Renal pelvis (tissue), 12 donors: Measurements from ENCODE around the gene DNAH2. TPM values are rescaled to one million over a fixed set of nuclear protein-coding genes. Genes with fewer than 3 reads are reported as not detected.

Experiments used
- DNase-seq: peaks from one replicate; pipeline ENCODE4 v3.0.0-alpha.2; 2013
- long read RNA-seq, 16 experiments: transcript quantifications; one replicate each; lab custom pipeline, GENCODE V29; 2026
- polyA plus RNA-seq, 3 donors: library from polyadenylated mRNA; unstranded; fragments of 120-200 nt; gene quantifications; one replicate each; pipeline ENCODE4 v1.2.1, GENCODE V29; 2013; ENCODE audit not compliant: insufficient read length in 3 of 3

Gene DNAH2, protein sequence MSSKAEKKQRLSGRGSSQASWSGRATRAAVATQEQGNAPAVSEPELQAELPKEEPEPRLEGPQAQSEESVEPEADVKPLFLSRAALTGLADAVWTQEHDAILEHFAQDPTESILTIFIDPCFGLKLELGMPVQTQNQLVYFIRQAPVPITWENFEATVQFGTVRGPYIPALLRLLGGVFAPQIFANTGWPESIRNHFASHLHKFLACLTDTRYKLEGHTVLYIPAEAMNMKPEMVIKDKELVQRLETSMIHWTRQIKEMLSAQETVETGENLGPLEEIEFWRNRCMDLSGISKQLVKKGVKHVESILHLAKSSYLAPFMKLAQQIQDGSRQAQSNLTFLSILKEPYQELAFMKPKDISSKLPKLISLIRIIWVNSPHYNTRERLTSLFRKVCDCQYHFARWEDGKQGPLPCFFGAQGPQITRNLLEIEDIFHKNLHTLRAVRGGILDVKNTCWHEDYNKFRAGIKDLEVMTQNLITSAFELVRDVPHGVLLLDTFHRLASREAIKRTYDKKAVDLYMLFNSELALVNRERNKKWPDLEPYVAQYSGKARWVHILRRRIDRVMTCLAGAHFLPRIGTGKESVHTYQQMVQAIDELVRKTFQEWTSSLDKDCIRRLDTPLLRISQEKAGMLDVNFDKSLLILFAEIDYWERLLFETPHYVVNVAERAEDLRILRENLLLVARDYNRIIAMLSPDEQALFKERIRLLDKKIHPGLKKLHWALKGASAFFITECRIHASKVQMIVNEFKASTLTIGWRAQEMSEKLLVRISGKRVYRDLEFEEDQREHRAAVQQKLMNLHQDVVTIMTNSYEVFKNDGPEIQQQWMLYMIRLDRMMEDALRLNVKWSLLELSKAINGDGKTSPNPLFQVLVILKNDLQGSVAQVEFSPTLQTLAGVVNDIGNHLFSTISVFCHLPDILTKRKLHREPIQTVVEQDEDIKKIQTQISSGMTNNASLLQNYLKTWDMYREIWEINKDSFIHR (N-terminal part only)
- polyA plus RNA-seq: under 1 TPM; 0.24 to 0.67 (median 0.34) TPM
- long read RNA-seq, donor 1: 0 reads
- long read RNA-seq, donor 2: 0 reads
- long read RNA-seq, donor 3, partial matches to known transcripts: 255 of 375 reads
- long read RNA-seq, donor 3, other reads (novel, unspliced or antisense): 120 of 375 reads
- long read RNA-seq, donor 4: 0 reads
- long read RNA-seq, donor 5: 0 reads
- long read RNA-seq, donor 6: 0 reads
- long read RNA-seq, donor 7: 0 reads
- long read RNA-seq, donor 8: 0 reads
- long read RNA-seq, donor 9: 0 reads
- long read RNA-seq, donor 10: 0 reads
- long read RNA-seq, donor 11: 0 reads
- long read RNA-seq, donor 12: 0 reads
- long read RNA-seq, donor 13: 0 reads
- long read RNA-seq, donor 14: 0 reads
- long read RNA-seq, donor 15: 0 reads
- long read RNA-seq, donor 16: 0 reads

DNA sequence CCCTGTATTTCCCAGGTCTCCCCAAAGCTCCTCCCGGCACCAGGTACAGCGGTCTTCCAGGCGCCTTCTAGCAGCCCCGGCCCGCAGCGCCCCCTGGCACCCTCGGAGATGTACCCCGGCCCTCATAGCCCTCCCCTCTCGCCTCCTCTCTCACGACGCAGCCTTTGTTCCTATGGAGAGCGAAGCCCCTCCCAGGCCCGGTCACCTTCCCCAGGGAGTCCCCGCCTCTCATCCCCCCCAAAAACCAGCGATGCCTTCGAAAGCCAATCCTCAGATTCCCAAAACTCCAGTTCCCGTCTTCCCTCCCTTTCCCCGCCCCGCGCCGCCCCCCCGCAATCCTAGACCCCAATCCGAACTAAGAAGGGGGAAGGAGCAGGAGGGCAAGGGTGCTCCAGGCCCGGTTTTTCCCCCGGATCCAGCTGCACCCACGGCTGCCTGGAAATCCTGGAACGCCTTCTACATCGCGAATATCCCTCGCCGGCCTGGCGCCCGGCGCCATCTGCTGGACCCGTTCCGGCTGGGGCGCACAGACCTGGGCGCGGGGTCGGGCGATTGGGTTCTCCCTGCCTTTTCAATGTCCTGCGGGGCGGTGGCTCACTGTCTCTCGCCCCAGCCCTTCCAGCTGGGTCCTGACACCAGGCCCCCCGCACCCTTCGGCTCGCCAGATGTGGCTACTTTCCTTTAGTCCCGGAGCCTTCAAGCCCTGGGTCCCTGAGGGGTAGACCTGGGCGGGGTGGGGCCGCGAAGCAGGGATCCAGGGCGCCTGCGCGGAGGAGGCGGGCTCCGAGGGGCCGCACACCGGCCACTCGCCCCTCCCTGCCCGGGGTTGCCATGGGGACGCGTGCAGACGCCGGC is at the start of gene DNAH2:
Gene DNAH2, plus strand, starts transcription at position 844 of the 855 bp plus-strand sequence. CDS start 1,991 bp downstream, outside the sequence.
- DNase-seq: peak; percentile 97

DNA sequence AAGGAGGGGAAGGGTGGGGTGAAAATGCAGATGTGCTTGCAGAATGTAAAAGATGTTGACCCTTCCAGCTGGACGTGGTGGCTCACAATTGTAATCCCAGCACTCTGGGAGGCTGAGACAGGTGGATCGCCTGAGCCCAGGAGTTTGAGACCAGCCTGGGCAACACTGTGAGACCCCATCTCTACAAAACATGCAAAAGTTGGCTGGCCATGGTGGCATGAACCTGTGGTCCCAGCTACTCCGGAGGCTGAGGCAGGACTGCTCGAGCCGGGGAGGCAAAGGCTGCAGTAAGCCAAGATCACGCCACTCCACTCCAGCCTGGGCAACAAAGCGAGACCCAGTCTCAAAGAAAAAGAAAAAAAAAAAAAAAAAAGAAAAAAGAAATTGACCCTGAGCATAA is 49.1 kb upstream of the DNAH2 start:
- DNase-seq: no peak

DNA sequence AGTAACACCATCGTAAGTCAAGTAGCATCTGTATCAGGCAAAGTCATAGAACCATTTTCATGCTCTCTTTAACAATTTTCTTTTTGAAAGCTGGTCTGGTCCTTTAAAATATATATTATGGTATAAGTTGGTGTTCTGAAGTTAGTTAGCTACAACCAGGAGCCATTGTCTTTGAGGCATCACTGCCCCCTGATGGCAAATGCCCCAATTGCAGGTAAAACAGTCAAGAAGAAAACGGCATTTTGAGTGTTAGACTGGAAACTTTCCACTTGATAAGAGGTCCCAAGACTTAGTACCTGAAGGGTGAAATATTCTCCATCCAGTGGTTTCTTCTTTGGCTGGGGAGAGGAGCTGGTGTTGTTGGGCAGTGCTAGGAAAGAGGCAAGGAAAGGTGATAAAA is 44.3 kb upstream of the DNAH2 start:
- no peak for DNase-seq

DNA sequence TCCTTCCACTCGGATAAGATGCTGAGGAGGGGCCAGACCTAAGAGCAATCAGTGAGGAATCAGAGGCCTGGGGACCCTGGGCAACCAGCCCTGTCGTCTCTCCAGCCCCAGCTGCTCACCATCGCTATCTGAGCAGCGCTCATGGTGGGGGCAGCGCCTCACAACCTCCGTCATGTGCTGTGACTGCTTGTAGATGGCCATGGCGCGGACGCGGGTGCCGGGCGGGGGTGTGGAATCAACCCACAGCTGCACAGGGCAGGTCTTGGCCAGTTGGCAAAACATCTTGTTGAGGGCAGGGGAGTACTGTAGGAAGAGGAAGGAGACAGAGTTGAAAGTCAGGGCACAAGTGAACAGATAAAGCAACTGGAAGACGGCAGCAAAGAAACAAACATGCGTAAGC is 42.6 kb upstream of the DNAH2 start:
- no peak for DNase-seq

DNA sequence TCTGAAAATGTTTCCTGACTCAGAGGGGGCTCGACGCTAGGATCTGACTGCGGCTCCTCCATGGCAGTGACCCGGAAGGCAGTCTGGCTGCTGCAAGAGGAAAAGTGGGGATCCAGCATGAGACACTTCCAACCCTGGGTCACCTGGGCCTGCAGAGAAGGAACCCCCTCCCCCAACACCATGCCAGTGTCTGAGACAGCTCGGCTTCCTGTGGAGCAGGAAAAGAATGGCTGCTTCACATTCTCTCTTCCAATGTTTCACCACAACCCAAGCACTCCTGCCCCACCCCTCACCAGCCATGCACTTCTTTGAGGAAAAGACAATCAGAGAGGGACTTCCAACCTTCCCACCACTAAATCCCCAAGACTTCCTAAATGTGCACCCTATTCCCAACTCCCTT is 41.0 kb upstream of the DNAH2 start:
- no peak for DNase-seq

DNA sequence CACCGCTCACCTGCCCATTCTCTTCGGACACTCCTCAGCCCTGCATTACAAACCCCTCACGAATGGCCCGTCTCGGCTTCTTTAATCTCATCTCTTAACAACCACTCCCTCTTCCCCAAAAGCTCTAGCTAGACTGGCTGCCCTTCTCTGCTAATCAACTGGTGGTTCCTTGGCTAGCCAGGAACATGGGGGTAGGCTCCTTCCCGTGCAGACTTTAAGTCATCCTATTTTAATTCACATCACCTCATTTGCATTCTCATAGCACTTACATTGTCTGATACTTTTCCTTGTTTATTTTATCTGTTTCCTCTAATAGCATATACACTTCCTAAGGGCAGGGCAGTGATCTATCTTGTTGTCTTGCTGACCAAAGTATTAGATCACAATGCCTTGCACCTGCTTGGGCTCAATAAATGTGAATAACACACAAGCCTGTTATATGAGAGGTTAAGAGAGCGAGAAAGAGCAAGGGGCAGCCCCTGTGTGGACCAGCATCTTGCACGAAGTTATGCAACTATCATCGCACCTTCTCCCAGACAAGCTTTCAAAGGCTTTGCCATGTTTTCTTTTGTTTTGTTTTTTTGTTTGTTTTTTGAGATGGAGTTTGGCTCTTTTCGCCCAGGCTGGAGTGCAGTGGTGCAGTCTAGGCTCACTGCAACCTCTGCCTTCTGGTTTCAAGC is 40.0 kb upstream of the DNAH2 start:
- no peak for DNase-seq

DNA sequence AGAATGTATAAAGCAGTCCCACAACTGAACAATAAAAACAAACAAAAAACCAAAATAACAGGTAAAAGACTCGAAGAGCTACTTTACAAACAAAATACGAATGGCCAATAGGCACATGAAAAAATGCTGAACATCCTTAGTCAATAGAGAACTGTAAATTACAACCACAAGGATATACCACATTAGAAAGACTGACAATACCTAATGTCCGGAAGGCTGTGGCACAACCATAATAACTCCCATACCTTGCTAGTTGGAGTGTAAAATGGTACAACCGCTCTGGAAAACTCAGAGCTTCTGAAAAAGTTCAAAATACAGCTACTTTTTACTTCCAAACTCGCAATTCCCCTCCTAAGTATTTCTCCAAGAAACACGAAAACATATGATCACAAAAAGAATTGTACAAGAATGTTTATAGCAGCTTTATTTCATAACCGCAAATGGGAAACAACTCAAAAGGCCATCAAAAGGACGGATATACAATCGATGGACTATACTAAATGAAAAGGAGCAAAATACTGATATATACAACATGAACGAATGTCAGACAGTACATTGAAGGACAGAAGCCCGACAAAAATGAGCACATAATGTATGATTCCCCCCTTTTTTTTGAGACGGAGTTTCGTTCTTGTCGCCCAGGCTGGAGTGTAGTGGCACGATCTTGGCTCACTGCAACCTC is 32.6 kb upstream of the DNAH2 start:
- DNase-seq: no peak

DNA sequence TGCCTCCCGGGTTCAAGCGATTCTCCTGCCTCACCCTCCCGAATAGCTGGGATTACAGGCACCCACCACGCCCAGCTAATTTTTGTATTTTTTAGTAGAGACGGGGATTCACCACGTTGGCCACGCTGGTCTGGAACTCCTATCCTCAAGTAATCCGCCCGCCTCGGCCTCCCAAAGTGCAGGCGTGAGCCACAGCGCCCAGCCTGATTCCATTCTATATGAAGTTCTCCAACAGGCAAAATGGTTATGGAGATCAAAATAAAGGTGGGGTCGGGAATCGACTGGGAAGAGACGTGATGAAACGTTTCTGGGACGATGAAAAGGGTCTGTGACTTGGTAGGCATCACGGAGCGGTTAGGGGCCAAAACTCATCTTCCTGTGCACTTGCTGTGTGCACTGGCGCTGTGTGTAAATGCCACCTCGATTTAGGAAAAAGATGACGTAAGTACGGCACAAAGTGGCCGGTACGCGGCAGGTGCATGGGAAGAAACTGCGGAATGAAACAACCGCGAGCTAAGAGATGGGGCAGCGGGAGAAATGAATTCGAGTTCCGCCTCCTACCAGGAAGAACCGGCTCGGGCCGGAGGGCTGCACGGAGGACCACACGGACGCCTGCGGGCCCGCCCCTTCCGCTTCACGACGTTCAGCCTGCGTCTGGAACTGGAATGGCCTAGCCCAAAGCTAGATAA is 31.9 kb upstream of the DNAH2 start:
- peak; percentile 94 for DNase-seq

DNA sequence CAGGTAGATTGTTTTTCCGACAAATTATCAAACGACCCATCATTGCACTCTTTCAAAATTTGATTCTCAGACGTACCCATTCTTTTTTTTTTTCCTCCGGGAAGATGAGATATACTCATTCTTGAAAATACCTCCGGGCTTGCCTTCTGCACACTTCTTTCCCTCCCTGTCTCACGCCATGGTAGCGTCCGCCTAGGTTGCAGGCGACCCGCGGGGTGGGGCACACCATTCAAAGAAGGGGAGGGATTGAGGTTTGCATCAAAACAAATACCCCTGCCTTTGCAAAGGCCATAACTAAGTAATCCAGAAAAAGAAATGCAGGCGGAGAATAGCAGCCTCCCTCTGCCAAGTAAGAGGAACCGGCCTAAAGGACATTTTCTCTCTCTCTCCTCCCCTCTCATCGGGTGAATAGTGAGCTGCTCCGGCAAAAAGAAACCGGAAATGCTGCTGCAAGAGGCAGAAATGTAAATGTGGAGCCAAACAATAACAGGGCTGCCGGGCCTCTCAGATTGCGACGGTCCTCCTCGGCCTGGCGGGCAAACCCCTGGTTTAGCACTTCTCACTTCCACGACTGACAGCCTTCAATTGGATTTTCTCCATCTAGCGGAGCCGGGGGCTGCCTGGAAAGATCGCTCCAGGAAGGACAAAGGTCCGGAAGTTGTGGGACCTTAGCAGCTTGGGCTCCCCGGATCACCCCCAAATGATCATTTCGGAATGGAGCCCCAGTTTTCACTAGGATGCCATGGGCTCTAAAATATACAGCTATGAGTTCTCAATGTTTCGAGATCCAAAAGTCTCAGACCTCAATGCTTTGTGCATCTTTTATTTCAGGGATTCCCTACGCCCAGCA is 31.1 kb upstream of the DNAH2 start:
- DNase-seq: no peak

DNA sequence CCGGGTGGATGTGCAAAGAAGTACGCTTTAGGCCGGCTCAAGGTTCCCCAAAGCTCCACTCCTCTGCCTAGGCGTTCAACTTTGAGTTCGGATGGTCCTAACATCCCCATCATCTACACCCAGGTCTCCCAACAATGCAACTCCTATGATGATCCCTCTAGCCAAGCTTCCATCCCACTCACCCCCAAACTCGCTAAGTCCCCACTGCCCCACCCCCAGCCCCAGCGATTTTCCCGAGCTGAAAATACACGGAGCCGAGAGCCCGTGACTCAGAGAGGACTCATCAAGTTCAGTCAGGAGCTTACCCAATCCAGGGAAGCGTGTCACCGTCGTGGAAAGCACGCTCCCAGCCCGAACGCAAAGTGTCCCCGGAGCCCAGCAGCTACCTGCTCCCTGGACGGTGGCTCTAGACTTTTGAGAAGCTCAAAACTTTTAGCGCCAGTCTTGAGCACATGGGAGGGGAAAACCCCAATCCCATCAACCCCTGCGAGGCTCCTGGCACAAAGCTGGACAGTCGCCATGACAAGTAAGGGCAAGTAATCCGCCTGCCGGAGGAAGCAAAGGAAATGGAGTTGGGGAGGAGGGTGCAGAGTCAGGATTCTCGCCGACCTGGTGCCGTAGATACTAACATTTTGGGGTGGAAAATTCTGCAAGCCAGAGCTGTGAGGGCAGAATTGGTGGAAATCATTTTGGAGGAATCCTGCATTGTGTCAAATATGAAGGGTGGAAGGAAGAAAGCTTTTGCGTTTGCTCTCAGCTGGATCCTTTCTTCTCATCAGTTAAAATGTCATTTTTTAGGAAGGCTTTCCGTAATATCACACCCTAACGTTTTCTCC is 30.3 kb upstream of the DNAH2 start, which contains the start of gene TP53:
Gene TP53, minus strand, starts transcription at position 419 of the 836 bp plus-strand sequence. CDS start 10,896 bp downstream, outside the sequence.
- DNase-seq: peak; percentile 93

DNA sequence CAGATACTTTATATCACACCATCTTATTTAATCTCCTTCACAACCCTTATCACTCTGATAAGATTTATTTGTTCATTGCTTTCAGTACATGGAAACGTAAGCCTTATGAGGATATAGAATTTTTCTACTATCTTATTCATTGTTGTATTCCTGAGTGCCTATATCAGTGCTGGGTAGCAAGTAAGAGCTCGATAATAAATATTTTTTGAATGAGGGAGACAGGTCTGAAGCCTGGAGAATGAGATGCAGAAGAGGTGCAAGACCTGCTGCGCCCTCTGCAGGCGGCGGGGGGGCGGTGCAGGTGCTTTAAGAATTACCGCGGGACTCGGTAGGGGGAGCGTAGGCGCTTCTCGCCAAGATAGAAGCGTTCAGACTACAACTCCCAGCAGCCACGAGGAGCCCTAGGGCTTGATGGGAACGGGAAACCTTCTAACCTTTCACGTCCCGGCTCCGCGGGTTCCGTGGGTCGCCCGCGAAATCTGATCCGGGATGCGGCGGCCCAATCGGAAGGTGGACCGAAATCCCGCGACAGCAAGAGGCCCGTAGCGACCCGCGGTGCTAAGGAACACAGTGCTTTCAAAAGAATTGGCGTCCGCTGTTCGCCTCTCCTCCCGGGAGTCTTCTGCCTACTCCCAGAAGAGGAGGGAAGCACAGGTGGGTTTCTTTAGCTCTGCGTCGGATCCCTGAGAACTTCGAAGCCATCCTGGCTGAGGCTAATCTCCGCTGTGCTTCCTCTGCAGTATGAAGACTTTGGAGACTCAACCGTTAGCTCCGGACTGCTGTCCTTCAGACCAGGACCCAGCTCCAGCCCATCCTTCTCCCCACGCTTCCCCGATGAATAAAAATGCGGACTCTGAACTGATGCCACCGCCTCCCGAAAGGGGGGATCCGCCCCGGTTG is 29.4 kb upstream of the DNAH2 start, which contains the start of gene WRAP53:
Gene WRAP53, plus strand, starts transcription at position 570 of the 900 bp plus-strand sequence. Its CDS starts 172 bp downstream, at position 742.
- peak; percentile 98 for DNase-seq

DNA sequence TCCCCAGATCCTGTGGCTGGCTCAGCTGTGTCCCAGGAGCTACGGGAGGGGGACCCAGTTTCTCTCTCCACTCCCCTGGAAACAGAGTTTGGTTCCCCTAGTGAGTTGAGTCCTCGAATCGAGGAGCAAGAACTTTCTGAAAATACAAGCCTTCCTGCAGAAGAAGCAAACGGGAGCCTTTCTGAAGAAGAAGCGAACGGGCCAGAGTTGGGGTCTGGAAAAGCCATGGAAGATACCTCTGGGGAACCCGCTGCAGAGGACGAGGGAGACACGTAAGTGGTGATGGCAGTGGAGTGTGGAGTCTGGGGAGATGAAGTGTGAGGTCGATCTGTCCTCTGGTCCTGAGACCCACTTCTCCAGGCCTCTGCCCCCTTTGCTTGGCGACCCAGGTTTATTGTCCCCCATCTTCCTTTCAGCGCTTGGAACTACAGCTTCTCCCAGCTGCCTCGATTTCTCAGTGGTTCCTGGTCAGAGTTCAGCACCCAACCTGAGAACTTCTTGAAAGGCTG is 28.7 kb upstream of the DNAH2 start:
- DNase-seq: no peak

DNA sequence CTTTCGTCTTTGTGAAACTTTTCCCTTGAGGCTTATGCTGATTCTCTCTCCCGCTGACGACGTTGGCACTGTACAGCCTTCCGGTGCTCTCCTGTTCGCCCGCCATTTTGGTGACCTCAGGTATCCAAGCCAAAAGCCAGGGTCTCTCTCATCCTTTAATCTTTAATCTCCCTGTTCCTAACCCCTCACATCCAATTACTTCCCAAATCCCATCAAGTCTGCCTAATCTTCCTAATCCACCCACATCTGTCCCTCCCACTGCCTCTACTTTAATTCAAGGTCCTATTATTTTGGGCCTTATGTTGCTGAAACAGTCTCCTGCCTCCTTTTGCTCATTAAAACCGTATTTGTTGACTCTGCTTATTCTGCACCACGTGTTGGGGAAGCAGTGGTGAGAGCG is 22.0 kb upstream of the DNAH2 start:
- DNase-seq: no peak

DNA sequence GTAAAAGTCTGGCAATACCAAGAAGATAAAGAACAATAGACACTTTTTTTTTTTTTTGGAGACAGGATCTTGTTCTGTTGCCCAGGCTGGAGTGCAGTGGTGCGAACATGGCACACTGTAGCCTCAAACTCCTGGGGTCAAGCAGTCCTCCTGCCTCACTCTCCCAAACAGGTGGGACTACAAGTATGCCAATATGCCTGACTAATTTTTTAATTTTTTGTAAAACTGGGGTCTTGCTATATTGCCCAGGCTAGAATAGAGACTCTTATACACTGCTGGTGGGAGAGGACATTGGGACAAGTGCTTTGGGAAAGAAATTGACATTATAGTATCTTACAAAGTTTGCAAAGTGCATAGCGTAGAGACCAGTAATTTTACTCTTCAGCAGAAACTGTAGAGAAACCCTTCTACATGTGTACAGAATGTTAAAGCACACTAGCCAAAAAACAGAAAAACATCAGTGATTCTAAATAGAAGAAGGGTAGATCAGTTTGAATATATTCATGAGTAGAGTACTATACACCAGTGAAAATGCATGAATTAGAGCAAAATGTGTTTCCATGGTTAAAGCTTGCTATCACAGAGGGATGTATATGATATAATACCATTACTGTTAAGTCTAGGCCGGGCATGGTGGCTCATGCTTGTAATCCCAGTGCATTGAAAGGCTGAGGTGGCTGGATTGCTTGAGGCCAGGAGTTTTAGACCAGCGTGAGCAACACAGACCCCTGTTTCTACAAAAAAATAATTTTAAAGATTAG is 19.5 kb upstream of the DNAH2 start:
- DNase-seq: no peak

DNA sequence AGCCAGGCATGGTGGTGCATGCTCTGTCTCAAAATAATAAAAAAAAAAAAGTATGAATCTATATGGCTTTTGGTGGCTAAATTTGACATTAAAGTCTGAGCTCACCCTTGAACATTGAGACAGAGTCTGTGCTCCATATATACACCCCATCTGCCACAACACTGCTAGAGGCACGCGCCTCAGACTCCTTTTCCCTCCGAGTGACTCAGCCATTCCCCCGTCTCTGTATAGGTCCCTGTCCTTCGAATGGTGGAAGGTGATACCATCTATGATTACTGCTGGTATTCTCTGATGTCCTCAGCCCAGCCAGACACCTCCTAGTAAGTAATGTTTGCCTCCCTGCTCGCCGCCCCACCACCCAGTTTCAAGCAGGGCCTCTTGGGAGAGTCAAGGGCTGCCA is 17.0 kb upstream of the DNAH2 start:
- no peak for DNase-seq
